Muscle layer of colon (tissue), 2 donors: ENCODE data around the gene PRDM11.
"Not testable (repeated sequence)": the region's sequence is repeated elsewhere in the genome, so short reads cannot be mapped to it uniquely, and the experiment has no call there.

Source experiments
- H3K27ac ChIP-seq: one replicate; pipeline ENCODE4 v1.7.0; 2013; ENCODE audit warnings: low read depth, mild to moderate bottlenecking, low read length, moderate library complexity
- H3K27me3 ChIP-seq, 2 donors: one replicate each; pipeline ENCODE4 v1.7.0; 2013; ENCODE audit warnings: low read length in 2 of 2, mild to moderate bottlenecking in 2 of 2; ENCODE audit not compliant: insufficient read depth in 2 of 2, control insufficient read depth in 1 of 2
- H3K36me3 ChIP-seq: one replicate; pipeline ENCODE4 v1.7.0; 2013; ENCODE audit warnings: mild to moderate bottlenecking, low read length; ENCODE audit not compliant: insufficient read depth
- H3K4me1 ChIP-seq: one replicate; pipeline ENCODE4 v1.7.0; 2013; ENCODE audit warnings: mild to moderate bottlenecking, low read length; ENCODE audit not compliant: insufficient read depth
- H3K4me3 ChIP-seq, 2 donors: one replicate each; pipeline ENCODE4 v1.7.0; 2013; ENCODE audit warnings: low read length in 2 of 2, low read depth in 1 of 2, mild to moderate bottlenecking in 1 of 2, moderate library complexity in 1 of 2
- H3K9ac ChIP-seq: one replicate; pipeline ENCODE4 v1.7.0; 2013; ENCODE audit warnings: low read length
- H3K9me3 ChIP-seq: one replicate; pipeline ENCODE4 v1.7.0; 2013; ENCODE audit warnings: mild to moderate bottlenecking, low read length
- donor health status: abdominal sarcoma.
- donor health status: Adenocarcinoma of cecum.

Gene PRDM11

GRCh38 chr11:45106440-45106839 lies 40.0 kb upstream of the PRDM11 start:
- H3K36me3 ChIP-seq = no peaks in the 10 kb centered on the region
- no peak overlapping the region for H3K27ac ChIP-seq
- H3K4me3 ChIP-seq = no peak overlapping the region
- no peak overlapping the region for H3K9ac ChIP-seq
- H3K4me1 ChIP-seq = peaks cover 6% of the 10 kb centered on the region
- peaks cover 0 to 7% of the 10 kb centered on the region in 2 donors for H3K27me3 ChIP-seq
- no peaks in the 10 kb centered on the region for H3K9me3 ChIP-seq

GRCh38 chr11:45107029-45107428 lies 39.4 kb upstream of the PRDM11 start:
- peaks cover 0 to 7% of the 10 kb centered on the region in 2 donors for H3K27me3 ChIP-seq
- H3K4me3 ChIP-seq = no peak overlapping the region
- no peak overlapping the region for H3K27ac ChIP-seq
- no peaks in the 10 kb centered on the region for H3K9me3 ChIP-seq
- H3K4me1 ChIP-seq = peaks cover 6% of the 10 kb centered on the region
- no peaks in the 10 kb centered on the region for H3K36me3 ChIP-seq
- no peak overlapping the region for H3K9ac ChIP-seq

GRCh38 chr11:45108070-45109064 lies 38.1 kb upstream of the PRDM11 start:
- Histone ChIP-seq H3K9ac (no peak overlapping the region), H3K4me3 (no peak overlapping the region), H3K36me3 (no peaks in the 10 kb centered on the region), H3K9me3 (no peaks in the 10 kb centered on the region), H3K27ac (no peak overlapping the region), H3K27me3 (no peaks in the 10 kb centered on the region), H3K4me1 (no peaks in the 10 kb centered on the region)

GRCh38 chr11:45109400-45109799 lies 37.0 kb upstream of the PRDM11 start:
- Histone ChIP-seq H3K27me3 (no peaks in the 10 kb centered on the region), H3K9me3 (no peaks in the 10 kb centered on the region), H3K36me3 (no peaks in the 10 kb centered on the region), H3K4me1 (no peaks in the 10 kb centered on the region), H3K4me3 (no peak overlapping the region), H3K9ac (no peak overlapping the region), H3K27ac (no peak overlapping the region)

- no peaks in the 10 kb centered on the region for H3K9me3 ChIP-seq
- H3K27me3 ChIP-seq = no peaks in the 10 kb centered on the region
- no peak overlapping the region for H3K27ac ChIP-seq
- H3K4me3 ChIP-seq = no peak overlapping the region
- no peaks in the 10 kb centered on the region for H3K36me3 ChIP-seq
- no peak overlapping the region for H3K9ac ChIP-seq
- H3K4me1 ChIP-seq = no peaks in the 10 kb centered on the region
These were observed 35.9 kb upstream of the PRDM11 start for GRCh38 chr11:45110562-45110961.

GRCh38 chr11:45113807-45114206 lies 32.6 kb upstream of the PRDM11 start:
- no peaks in the 10 kb centered on the region for H3K27me3 ChIP-seq
- no peaks in the 10 kb centered on the region for H3K9me3 ChIP-seq
- H3K4me3 ChIP-seq = no peak overlapping the region
- no peak overlapping the region for H3K9ac ChIP-seq
- H3K4me1 ChIP-seq = no peaks in the 10 kb centered on the region
- H3K27ac ChIP-seq = no peak overlapping the region
- no peaks in the 10 kb centered on the region for H3K36me3 ChIP-seq

GRCh38 chr11:45127836-45128235 lies 18.6 kb upstream of the PRDM11 start:
- not testable (repeated sequence) for H3K9ac ChIP-seq, H3K36me3 ChIP-seq, H3K9me3 ChIP-seq, H3K27ac ChIP-seq, H3K4me3 ChIP-seq, H3K27me3 ChIP-seq, H3K4me1 ChIP-seq

GRCh38 chr11:45133878-45134277 lies 12.6 kb upstream of the PRDM11 start:
- Histone ChIP-seq H3K27me3 (no peaks in the 10 kb centered on the region), H3K9me3 (no peaks in the 10 kb centered on the region), H3K4me3 (no peak overlapping the region), H3K9ac (no peak overlapping the region), H3K4me1 (no peaks in the 10 kb centered on the region), H3K36me3 (no peaks in the 10 kb centered on the region), H3K27ac (no peak overlapping the region)

GRCh38 chr11:45141171-45141570 lies 5.3 kb upstream of the PRDM11 start:
- Histone ChIP-seq H3K4me3 (no peak overlapping the region), H3K27me3 (no peaks in the 10 kb centered on the region), H3K36me3 (no peaks in the 10 kb centered on the region), H3K27ac (no peak overlapping the region), H3K4me1 (peaks cover 10% of the 10 kb centered on the region), H3K9me3 (no peaks in the 10 kb centered on the region), H3K9ac (no peak overlapping the region)

GRCh38 chr11:45141631-45142030 lies 4.8 kb upstream of the PRDM11 start:
- no peaks in the 10 kb centered on the region for H3K27me3 ChIP-seq
- no peak overlapping the region for H3K9ac ChIP-seq
- no peak overlapping the region for H3K4me3 ChIP-seq
- no peaks in the 10 kb centered on the region for H3K36me3 ChIP-seq
- H3K27ac ChIP-seq = no peak overlapping the region
- peaks cover 10% of the 10 kb centered on the region for H3K4me1 ChIP-seq
- H3K9me3 ChIP-seq = no peaks in the 10 kb centered on the region

GRCh38 chr11:45142241-45143055 lies 4.0 kb upstream of the PRDM11 start:
- no peak overlapping the region for H3K9ac ChIP-seq
- H3K27me3 ChIP-seq = no peaks in the 10 kb centered on the region
- no peak overlapping the region for H3K4me3 ChIP-seq
- no peak overlapping the region for H3K27ac ChIP-seq
- no peaks in the 10 kb centered on the region for H3K36me3 ChIP-seq
- peaks cover 10% of the 10 kb centered on the region for H3K4me1 ChIP-seq
- H3K9me3 ChIP-seq = no peaks in the 10 kb centered on the region
